A549 (cell line): ENCODE data around the gene ZC3HAV1. TPM values are rescaled to one million over a fixed set of nuclear protein-coding genes. Genes with fewer than 3 reads are reported as not detected.

Experiments
- ATAC-seq, 2 experiments: fragments of 200-7000 bp in 1 of 2; fragments of >200 bp in 1 of 2; cut with Nextera tagmentation in 1 of 2; cut with Tn5 transposase in 1 of 2; 3 replicates each; pipeline versions ENCODE4 v1.8.0 to v1.9.1; 2018 to 2020; ENCODE audit warnings: mild to moderate bottlenecking in 1 of 2, moderate library complexity in 1 of 2
- CTCF ChIA-PET: fragments of 300-600 bp; sonication (Branson Sonifier 250); formaldehyde crosslinking; extraction: SDS; loops from one replicate; lab custom pipeline; 2021; ENCODE audit warnings: antibody characterized with exemption, inconsistent platforms; lab: Yijun Ruan, JAX
- POLR2A ChIA-PET: fragments of 350-600 bp; formaldehyde crosslinking; extraction: SDS; loops from one replicate; lab custom pipeline; 2021; ENCODE audit warnings: antibody characterized with exemption, inconsistent platforms; lab: Yijun Ruan, JAX
- DNase-seq, 2 experiments: peaks; one replicate each; pipeline versions ENCODE4 v3.0.0 to v3.0.0-alpha.2; 2011 to 2016; ENCODE audit warnings: low read depth in 1 of 2, low spot score in 1 of 2
- FAIRE-seq: peaks from 2 replicates; lab custom pipeline; 2011; peaks lifted over from hg19 to GRCh38; lab: Jason Lieb, UNC
- H3K27ac ChIP-seq, 2 experiments: fragments of >200 bp; sonication (Bioruptor Twin); formaldehyde crosslinking; 3 replicates each; pipeline ENCODE4 v1.5.1; 2016 to 2017
- H3K4me1 ChIP-seq: fragments of >200 bp; sonication (Bioruptor Twin); formaldehyde crosslinking; 3 replicates; pipeline ENCODE4 v1.6.1; 2016
- H3K4me2 ChIP-seq: fragments of >200 bp; sonication (Bioruptor Twin); formaldehyde crosslinking; 3 replicates; pipeline ENCODE4 v1.6.1; 2016
- H3K4me3 ChIP-seq: fragments of >200 bp; sonication (Bioruptor Twin); formaldehyde crosslinking; 3 replicates; pipeline ENCODE4 v1.5.1; 2016
- H3K9me3 ChIP-seq: fragments of >200 bp; sonication (Bioruptor Twin); formaldehyde crosslinking; 3 replicates; pipeline ENCODE4 v1.6.1; 2016
- BHLHE40 ChIP-seq: IDR thresholded peaks from 2 replicates; pipeline ENCODE4 v1.6.1; 2012; ENCODE audit warnings: low read depth, low read length, inconsistent platforms
- CBX8 ChIP-seq: fragments of 200-600 bp; sonication (generic); IDR thresholded peaks from 2 replicates; pipeline ENCODE4 v1.6.1; 2016
- CEBPB ChIP-seq, 2 experiments: fragments of >200 bp in 1 of 2; sonication (Bioruptor Twin) in 1 of 2; formaldehyde crosslinking in 1 of 2; IDR thresholded peaks; 2 replicates each; pipeline ENCODE4 v1.6.1; 2012 to 2016
- CHD2 ChIP-seq: fragments of 150-350 bp; IDR thresholded peaks from 2 replicates; pipeline ENCODE4 v1.6.1; 2014; ENCODE audit warnings: low read length; ENCODE audit not compliant: partially characterized antibody
- EHF ChIP-seq: fragments of 250-450 bp; sonication (Bioruptor Pico); IDR thresholded peaks from 2 replicates; pipeline ENCODE4 v1.5.0; 2020; ENCODE audit warnings: mild to moderate bottlenecking
- EHMT2 ChIP-seq: fragments of 200-600 bp; sonication (generic); IDR thresholded peaks from 2 replicates; pipeline ENCODE4 v1.6.1; 2016; ENCODE audit warnings: antibody characterized with exemption, low read depth, mild to moderate bottlenecking, moderate library complexity
- EP300 ChIP-seq, 2 experiments: fragments of >200 bp; sonication (Bioruptor Twin); formaldehyde crosslinking; IDR thresholded peaks; 2 replicates in 1 of 2; 3 replicates in 1 of 2; pipeline ENCODE4 v1.6.1; 2016 to 2017
- ESRRA ChIP-seq: fragments of 150-350 bp; IDR thresholded peaks from 2 replicates; pipeline ENCODE4 v1.6.1; 2014; ENCODE audit warnings: mild to moderate bottlenecking, low read length, borderline replicate concordance
- FOSB ChIP-seq: fragments of 250-450 bp; sonication (Bioruptor Pico); IDR thresholded peaks from 2 replicates; pipeline ENCODE4 v1.5.0; 2020; ENCODE audit warnings: mild to moderate bottlenecking, moderate library complexity
- HDAC2 ChIP-seq: fragments of 200-600 bp; sonication (generic); IDR thresholded peaks from 2 replicates; pipeline ENCODE4 v1.6.1; 2016
- HEYL ChIP-seq: fragments of 250-450 bp; sonication (Bioruptor Pico); IDR thresholded peaks from 2 replicates; pipeline ENCODE4 v1.8.0; 2021; ENCODE audit warnings: mild to moderate bottlenecking, moderate library complexity
- HOXA7 ChIP-seq: fragments of 250-450 bp; sonication (Bioruptor Pico); IDR thresholded peaks from 2 replicates; pipeline ENCODE4 v1.5.0; 2020; ENCODE audit warnings: mild to moderate bottlenecking, moderate library complexity
- HOXB5 ChIP-seq: fragments of 250-450 bp; sonication (Bioruptor Pico); IDR thresholded peaks from 2 replicates; pipeline ENCODE4 v1.5.0; 2020; ENCODE audit warnings: mild to moderate bottlenecking, moderate library complexity
- KDM1A ChIP-seq: fragments of 200-600 bp; sonication (generic); IDR thresholded peaks from 2 replicates; pipeline ENCODE4 v1.6.1; 2016; ENCODE audit warnings: low read depth, mild to moderate bottlenecking
- MAFK ChIP-seq: fragments of 450-650 bp; IDR thresholded peaks from 2 replicates; pipeline ENCODE4 v1.6.1; 2014; ENCODE audit not compliant: partially characterized antibody
- MAZ ChIP-seq: fragments of 150-350 bp; IDR thresholded peaks from 2 replicates; pipeline ENCODE4 v1.6.1; 2014; ENCODE audit warnings: antibody characterized with exemption, low read depth, low read length, borderline replicate concordance
- NR3C1 ChIP-seq: fragments of >200 bp; sonication (Bioruptor Twin); formaldehyde crosslinking; IDR thresholded peaks from 3 replicates; pipeline ENCODE4 v1.6.1; 2017
- PHF8 ChIP-seq: fragments of 200-600 bp; sonication (generic); IDR thresholded peaks from 2 replicates; pipeline ENCODE4 v1.6.1; 2016; ENCODE audit warnings: low read depth, mild to moderate bottlenecking, antibody characterized with exemption, moderate library complexity, borderline replicate concordance
- POLR2A ChIP-seq: IDR thresholded peaks from 2 replicates; pipeline ENCODE4 v1.6.1; 2012; ENCODE audit warnings: mild to moderate bottlenecking, low read length
- RAD21 ChIP-seq, 2 experiments: fragments of >200 bp in 1 of 2; sonication (Bioruptor Twin) in 1 of 2; formaldehyde crosslinking in 1 of 2; IDR thresholded peaks in 1 of 2; conservative IDR thresholded peaks in 1 of 2; 2 replicates in 1 of 2; 3 replicates in 1 of 2; pipeline ENCODE4 v1.6.1; 2012 to 2018; ENCODE audit warnings: inconsistent platforms in 1 of 2
- RARB ChIP-seq: fragments of 250-450 bp; sonication (Bioruptor Pico); IDR thresholded peaks from 2 replicates; pipeline ENCODE4 v1.8.0; 2021; ENCODE audit warnings: mild to moderate bottlenecking, moderate library complexity
- RFX5 ChIP-seq: fragments of 450-650 bp; IDR thresholded peaks from 2 replicates; pipeline ENCODE4 v1.7.1; 2014; ENCODE audit warnings: antibody characterized with exemption, mild to moderate bottlenecking, moderate library complexity
- RNF2 ChIP-seq: fragments of 200-600 bp; sonication (generic); IDR thresholded peaks from 2 replicates; pipeline ENCODE4 v1.6.1; 2016; ENCODE audit warnings: low read depth, mild to moderate bottlenecking, antibody characterized with exemption, moderate library complexity, borderline replicate concordance
- ZFP36 ChIP-seq: fragments of 450-650 bp; IDR thresholded peaks from 2 replicates; pipeline ENCODE4 v1.6.1; 2014; ENCODE audit warnings: borderline replicate concordance; ENCODE audit not compliant: partially characterized antibody
- WGBS: methylation state at CpG from one replicate; pipeline ENCODE4 v1.1.6; 2017; ENCODE audit errors: missing lambda C conversion rate; 5-methylcytosine and 5-hydroxymethylcytosine counted together
- polyA plus RNA-seq, 4 experiments: library from polyadenylated mRNA; depleted of rRNA in 3 of 4; stranded (reverse); fragments of >200 nt; fragmentation: RNase III in 1 of 4; extraction: RNeasy Plus Mini Kit Qiagen cat#74134 plus additional on column Dnase treatment in 1 of 4; gene quantifications; 2 replicates in 3 of 4; 3 replicates in 1 of 4; pipeline ENCODE4 v1.2.3, GENCODE V29; 2011 to 2017
- TF ChIP-seq, protein P1 (sequence below): fragments of >200 bp; sonication (Bioruptor Twin); formaldehyde crosslinking; IDR thresholded peaks from 3 replicates; pipeline ENCODE4 v1.5.1; 2016
- TF ChIP-seq, protein P2 (sequence below): fragments of >200 bp; sonication (Bioruptor Twin); formaldehyde crosslinking; IDR thresholded peaks from 2 replicates; pipeline ENCODE4 v1.6.1; 2016
- TF ChIP-seq, protein P3 (sequence below): fragments of >200 bp; sonication (Bioruptor Twin); formaldehyde crosslinking; IDR thresholded peaks from 3 replicates; pipeline ENCODE4 v1.6.1; 2016
- TF ChIP-seq, protein P4 (sequence below): fragments of 450-650 bp; IDR thresholded peaks from 2 replicates; pipeline ENCODE4 v1.6.1; 2014; ENCODE audit warnings: antibody characterized with exemption
- TF ChIP-seq, protein P5 (sequence below): fragments of 150-350 bp; IDR thresholded peaks from 2 replicates; pipeline ENCODE4 v1.6.1; 2014; ENCODE audit warnings: low read depth, mild to moderate bottlenecking, low read length
- TF ChIP-seq, protein P6 (sequence below): IDR thresholded peaks from 2 replicates; pipeline ENCODE4 v1.6.1; 2012

Gene ZC3HAV1
- polyA plus RNA-seq, 2 of the 4 experiments (the other 2 are of a cell fraction): 22.2 to 32.1 TPM

DNA sequence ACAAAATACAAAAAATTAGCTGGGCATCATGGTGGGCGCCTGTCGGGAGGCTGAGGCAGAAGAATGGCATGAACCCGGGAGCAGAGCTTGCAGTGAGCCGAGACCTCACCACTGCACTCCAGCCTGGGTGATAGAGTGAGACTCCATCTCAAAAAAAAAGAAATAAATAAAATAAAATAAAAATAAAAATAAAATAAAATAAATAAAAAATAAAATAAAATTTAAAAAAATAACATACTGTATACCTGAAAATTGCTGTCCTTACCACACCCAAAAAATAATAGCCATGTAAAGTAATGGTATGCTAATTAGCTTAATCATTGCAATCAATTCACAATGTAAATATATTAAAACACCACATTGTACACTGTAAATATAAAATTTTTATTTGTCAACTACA lies 77.0 kb downstream of the ZC3HAV1 start:
- DNase-seq: no peak
- Histone ChIP-seq H3K27ac (no peak overlapping the region), H3K4me1 (peaks cover 11% of the 10 kb centered on the region), H3K4me2 (no peak overlapping the region), H3K9me3 (no peaks in the 10 kb centered on the region), H3K4me3 (no peak overlapping the region)
- 90% methylated on average over 4 of the region's 4 CpGs for WGBS
- FAIRE-seq: no peak
- TF ChIP-seq HOXA7 (CRISPR knock-in tag): no peak
- TF ChIP-seq FOSB (CRISPR knock-in tag): no peak
- TF ChIP-seq MAFK: no peak
- TF ChIP-seq POLR2A: no peak
- no peak for TF ChIP-seq ESRRA
- TF ChIP-seq KDM1A: no peak
- no peak for TF ChIP-seq RFX5
- TF ChIP-seq ZFP36: no peak
- no peak for TF ChIP-seq EHF (CRISPR knock-in tag)
- TF ChIP-seq HOXB5: no peak
- TF ChIP-seq, protein P1, sequence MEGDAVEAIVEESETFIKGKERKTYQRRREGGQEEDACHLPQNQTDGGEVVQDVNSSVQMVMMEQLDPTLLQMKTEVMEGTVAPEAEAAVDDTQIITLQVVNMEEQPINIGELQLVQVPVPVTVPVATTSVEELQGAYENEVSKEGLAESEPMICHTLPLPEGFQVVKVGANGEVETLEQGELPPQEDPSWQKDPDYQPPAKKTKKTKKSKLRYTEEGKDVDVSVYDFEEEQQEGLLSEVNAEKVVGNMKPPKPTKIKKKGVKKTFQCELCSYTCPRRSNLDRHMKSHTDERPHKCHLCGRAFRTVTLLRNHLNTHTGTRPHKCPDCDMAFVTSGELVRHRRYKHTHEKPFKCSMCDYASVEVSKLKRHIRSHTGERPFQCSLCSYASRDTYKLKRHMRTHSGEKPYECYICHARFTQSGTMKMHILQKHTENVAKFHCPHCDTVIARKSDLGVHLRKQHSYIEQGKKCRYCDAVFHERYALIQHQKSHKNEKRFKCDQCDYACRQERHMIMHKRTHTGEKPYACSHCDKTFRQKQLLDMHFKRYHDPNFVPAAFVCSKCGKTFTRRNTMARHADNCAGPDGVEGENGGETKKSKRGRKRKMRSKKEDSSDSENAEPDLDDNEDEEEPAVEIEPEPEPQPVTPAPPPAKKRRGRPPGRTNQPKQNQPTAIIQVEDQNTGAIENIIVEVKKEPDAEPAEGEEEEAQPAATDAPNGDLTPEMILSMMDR: no peak
- no peak for TF ChIP-seq HDAC2
- TF ChIP-seq EHMT2: no peak
- TF ChIP-seq RAD21 (conservative IDR thresholded peaks at IDR 0.05 in 1 of 2, IDR thresholded peaks at IDR 0.05 in 1 of 2): no peak
- TF ChIP-seq CHD2: no peak
- TF ChIP-seq, protein P2, sequence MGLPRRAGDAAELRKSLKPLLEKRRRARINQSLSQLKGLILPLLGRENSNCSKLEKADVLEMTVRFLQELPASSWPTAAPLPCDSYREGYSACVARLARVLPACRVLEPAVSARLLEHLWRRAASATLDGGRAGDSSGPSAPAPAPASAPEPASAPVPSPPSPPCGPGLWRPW: no peak
- TF ChIP-seq, protein P3, sequence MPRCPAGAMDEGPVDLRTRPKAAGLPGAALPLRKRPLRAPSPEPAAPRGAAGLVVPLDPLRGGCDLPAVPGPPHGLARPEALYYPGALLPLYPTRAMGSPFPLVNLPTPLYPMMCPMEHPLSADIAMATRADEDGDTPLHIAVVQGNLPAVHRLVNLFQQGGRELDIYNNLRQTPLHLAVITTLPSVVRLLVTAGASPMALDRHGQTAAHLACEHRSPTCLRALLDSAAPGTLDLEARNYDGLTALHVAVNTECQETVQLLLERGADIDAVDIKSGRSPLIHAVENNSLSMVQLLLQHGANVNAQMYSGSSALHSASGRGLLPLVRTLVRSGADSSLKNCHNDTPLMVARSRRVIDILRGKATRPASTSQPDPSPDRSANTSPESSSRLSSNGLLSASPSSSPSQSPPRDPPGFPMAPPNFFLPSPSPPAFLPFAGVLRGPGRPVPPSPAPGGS: no peak
- TF ChIP-seq CBX8: no peak
- no peak for TF ChIP-seq RNF2
- no peak for TF ChIP-seq HEYL (CRISPR knock-in tag)
- CTCF ChIA-PET: interaction anchor here (1.3 to 7.3 kb wide), 2 partner anchors 16 to 42 kb away, joined by 4 to 31 read pairs; no protein-coding TSS in a partner anchor
- ATAC-seq: no peak
- POLR2A ChIA-PET: no interaction called here

DNA sequence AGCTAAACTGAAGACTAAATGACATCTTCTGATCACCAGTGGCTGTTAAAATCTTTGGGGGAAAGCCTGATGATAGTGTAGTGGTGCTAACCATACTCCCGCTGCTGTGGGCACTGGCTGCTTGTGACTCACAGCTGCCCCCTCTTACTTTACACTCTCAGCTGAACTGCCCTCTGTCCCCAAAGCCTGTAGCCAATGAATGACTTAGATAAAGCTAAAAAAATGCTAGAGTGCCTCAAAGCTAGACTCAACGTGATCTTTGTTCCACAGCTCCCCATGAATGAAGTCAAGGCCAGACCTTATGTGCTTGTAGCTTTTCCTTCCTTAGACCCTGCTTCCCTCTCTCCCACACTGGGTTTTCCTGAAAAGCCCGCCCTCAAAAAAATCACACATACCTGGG lies 80.2 kb downstream of the ZC3HAV1 start:
- Histone ChIP-seq H3K27ac (no peak overlapping the region), H3K4me1 (peaks cover 5% of the 10 kb centered on the region), H3K4me2 (no peak overlapping the region), H3K9me3 (no peaks in the 10 kb centered on the region), H3K4me3 (no peak overlapping the region)
- WGBS: 93% methylated on average over 3 of the region's 3 CpGs
- no peak for ATAC-seq
- DNase-seq: no peak
- no peak for FAIRE-seq
- POLR2A ChIA-PET: no interaction called here
- TF ChIP-seq CEBPB (IDR thresholded peaks at IDR 0.05) (no peak), PHF8 (no peak), RNF2 (no peak), EP300 (IDR thresholded peaks at IDR 0.05) (no peak), RARB (CRISPR knock-in tag) (no peak), CHD2 (no peak), MAZ (no peak), BHLHE40 (no peak), NR3C1 (no peak)
- TF ChIP-seq, protein P4, sequence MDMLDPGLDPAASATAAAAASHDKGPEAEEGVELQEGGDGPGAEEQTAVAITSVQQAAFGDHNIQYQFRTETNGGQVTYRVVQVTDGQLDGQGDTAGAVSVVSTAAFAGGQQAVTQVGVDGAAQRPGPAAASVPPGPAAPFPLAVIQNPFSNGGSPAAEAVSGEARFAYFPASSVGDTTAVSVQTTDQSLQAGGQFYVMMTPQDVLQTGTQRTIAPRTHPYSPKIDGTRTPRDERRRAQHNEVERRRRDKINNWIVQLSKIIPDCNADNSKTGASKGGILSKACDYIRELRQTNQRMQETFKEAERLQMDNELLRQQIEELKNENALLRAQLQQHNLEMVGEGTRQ: no peak
- TF ChIP-seq, protein P5, sequence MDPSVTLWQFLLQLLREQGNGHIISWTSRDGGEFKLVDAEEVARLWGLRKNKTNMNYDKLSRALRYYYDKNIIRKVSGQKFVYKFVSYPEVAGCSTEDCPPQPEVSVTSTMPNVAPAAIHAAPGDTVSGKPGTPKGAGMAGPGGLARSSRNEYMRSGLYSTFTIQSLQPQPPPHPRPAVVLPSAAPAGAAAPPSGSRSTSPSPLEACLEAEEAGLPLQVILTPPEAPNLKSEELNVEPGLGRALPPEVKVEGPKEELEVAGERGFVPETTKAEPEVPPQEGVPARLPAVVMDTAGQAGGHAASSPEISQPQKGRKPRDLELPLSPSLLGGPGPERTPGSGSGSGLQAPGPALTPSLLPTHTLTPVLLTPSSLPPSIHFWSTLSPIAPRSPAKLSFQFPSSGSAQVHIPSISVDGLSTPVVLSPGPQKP: no peak
- TF ChIP-seq, protein P6, sequence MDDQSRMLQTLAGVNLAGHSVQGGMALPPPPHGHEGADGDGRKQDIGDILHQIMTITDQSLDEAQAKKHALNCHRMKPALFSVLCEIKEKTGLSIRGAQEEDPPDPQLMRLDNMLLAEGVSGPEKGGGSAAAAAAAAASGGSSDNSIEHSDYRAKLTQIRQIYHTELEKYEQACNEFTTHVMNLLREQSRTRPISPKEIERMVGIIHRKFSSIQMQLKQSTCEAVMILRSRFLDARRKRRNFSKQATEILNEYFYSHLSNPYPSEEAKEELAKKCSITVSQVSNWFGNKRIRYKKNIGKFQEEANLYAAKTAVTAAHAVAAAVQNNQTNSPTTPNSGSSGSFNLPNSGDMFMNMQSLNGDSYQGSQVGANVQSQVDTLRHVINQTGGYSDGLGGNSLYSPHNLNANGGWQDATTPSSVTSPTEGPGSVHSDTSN: no peak
- CTCF ChIA-PET: interaction anchor here (1.3 to 5.5 kb wide), 2 partner anchors 12 to 23 kb away, joined by 3 to 53 read pairs; no protein-coding TSS in a partner anchor
